HG02588 (cell line): ENCODE data around the gene NEK8.

Source experiments
- ATAC-seq: cut with Tn5 transposase; IDR thresholded peaks from one replicate; pipeline ENCODE4 v1.9.1; 2021; ENCODE audit warnings: mild to moderate bottlenecking, moderate library complexity; ENCODE audit not compliant: unreplicated experiment

Gene NEK8

DNA sequence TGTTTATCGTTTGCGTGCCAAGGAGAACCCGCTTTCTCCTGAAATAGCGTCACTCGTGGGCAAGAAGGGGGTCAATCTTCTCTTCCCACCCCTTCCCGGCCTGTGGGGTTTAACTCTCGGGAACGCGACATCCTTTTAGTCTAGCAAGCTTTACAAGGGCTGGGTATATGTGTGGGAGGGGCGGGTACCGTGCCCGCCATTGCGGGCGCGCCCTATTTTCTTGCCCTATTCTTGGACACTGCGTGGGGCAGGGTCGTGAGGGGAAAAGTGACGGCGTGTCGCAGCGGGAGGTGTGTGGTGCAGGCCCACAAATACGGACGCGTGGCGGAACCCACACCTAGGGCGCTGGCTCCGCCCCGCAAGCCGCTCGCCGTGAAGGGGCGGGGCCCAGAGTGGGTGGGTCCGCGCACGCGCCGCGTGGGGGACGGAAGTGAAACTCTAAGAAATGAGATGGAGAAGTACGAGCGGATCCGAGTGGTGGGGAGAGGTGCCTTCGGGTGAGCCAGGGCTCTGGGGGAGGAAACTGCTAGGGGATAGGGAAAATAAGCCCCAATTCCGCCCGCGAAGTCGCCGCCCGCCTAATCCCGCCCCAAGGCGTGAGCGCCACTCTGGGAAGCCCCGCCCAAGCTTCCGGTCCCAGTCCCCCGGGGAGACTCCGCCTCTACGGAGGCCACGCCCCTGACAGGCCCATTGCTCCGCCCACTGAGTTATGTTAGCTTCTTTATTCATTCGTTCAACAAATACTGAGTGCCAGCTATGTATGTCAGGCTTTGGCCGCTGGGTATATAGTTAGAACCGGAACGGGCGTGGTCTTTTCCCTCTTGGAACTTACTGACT is at the start of gene NEK8:
NEK8 (plus strand) TSS at position 425 of the 837 bp plus-strand sequence; CDS start at position 451, 26 bp downstream.
- peak; percentile 41 for ATAC-seq

DNA sequence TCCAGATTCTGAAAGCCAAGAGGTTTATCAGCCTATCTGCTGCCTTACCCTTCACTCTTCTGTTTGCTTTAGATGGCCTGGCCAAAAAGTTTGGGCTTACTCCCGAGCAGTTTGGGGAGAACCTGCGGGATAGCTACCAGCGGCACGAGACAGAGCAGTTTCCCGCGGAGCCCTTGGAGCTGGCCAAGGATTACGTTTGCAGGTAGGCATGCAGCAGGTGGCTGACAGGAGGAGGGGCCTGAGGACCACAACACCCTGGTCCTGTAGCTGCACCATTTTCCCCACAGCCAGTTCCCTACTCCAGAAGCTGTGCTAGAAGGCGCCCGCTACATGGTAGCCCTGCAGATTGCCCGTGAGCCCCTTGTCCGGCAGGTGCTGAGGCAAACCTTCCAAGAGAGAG is 45.9 kb upstream of the NEK8 start:
- ATAC-seq = no peak

DNA sequence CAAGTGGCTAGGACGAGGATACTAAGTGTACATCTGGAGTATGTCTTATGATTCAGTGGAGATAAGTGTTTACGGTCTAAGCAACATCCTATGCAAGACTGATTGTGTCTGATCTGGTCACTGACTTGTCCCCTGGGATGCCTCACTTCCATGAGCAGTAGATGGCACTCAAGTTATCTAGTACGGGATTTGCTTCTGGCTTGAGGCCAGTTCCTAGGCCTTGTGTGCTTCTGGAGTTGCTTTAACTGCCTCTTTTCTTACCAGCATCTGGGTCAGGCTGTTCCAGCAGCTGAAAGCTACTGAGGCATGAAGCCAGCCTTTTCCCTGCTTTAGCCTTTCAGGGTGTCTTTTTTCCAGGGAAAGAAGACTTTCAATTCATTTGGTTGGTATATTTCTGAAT is 43.6 kb upstream of the NEK8 start:
- ATAC-seq = no peak

DNA sequence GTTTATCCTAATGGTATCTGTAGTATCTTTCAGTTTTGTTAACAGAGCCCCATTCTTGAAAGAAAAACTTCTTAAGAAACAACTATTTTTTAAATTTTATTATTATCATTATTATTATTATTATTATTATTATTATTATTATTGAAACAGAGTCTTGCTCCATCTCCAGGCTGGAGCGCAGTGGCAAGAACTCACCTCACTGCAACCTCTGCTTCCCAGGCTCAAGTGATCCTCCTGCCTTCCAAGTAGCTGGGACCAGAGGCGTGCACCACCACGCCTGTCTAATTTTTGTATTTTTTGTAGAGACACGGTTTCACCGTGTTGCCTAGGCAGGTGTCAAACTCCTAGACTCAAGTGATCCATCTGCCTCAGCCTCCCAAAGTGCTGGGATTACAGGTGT is 43.2 kb upstream of the NEK8 start:
- no peak for ATAC-seq

DNA sequence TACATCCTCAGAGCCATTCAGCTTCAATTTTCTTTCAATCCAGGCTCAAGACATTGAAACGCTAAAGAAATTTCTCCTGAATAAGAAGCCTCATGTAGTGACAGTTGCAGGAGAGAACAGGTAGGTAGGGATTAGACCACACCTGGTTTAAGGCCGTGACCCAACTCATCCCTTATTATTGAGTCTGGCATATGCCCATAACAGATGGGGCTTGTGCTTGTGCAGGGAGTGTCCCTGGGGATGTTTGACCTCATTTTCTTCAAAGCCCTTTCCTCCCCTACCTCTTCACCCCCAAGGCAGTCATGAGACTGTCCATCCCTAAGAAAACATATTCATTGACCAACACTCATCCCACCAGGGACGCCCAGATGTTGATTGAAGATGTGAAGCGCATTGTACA is 42.3 kb upstream of the NEK8 start:
- no peak for ATAC-seq

DNA sequence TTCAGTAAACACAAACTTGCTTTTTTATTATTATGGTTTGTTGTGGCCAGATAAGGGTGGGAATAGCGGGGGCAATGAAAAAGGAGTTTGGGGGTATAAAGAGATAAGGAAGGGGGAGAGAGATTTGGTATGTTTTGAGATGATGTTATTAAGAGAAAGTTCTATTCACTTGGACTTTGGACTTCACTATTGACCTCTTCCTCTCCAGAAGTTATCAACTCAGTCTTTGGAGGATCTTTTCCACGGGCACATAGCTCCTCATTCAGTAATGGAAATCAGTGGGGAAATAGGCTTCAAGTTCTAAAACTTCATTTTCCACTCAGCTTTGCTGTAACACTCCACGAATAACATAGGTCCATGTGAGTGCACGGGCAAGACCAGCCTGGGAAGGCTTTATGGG is 40.1 kb upstream of the NEK8 start:
- no peak for ATAC-seq

DNA sequence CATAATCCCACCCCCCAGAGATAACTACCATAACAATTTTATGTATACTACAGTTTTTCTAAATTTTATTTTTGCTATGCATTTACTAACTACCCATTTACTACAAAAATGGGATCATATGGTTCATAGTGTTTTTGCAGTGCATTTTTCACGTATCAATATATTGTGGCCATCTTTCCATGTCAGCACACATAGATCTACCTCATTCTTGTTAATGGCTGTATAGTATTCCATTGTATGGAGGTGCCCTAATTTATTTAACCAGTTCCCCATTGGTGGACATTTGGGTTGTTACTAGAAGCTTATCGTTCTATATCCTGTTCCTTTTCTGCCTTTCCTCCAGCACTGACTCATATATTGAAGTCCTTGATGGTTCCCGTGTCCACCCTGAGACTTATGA is 39.6 kb upstream of the NEK8 start:
- ATAC-seq = no peak

DNA sequence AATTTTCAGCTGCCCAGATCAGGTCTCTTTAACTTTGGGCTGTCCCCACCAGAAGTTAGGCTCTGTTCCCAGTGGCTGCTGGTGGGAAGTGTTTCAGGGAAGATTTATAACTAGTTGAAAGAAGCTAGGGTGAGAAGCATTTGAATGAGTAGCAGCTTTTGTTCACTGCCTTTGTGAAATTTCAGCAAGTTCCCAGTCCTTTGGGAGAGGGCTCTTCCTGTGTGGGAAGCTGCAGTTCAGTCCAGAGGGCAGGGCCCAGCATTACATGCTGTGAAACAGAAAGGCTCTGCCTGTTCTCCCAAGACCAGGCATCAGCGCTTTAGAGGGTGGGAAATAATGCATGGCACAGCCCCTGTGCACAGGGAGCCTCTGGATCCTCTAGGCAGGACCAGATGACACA is 34.7 kb upstream of the NEK8 start:
- no peak for ATAC-seq

DNA sequence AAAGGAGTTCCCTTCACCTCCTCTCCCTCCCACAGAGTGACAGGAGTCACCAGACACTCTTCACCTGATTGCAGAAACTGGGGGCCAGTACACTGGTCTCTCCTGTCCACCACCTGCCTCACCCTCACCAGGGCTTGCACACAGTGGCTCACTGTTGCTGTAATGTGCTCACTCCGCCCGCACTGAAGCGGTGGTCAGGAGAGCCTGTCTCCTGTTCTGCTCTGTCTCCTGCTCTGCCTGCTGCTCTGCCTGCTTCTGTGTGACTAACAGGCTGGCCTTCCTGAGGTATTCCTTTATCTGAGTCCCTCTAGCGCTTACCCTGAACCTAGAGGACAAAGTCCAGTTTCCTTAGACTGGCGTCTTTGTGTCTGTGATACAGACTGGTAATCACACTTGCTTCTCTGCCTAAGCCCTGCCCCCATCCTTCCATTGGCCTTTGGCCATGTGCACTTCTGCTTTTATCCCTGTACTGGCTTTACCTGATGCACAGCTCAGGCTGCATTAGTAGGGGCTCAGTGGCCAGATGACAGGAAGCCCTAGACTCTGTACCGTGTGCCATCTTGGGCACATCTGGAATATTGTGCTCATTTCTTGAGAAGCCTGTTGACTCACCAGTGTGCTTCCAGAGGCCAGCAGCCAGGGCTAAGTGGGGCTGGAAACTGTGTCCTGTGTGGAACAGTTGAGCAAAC is 30.2 kb upstream of the NEK8 start:
- ATAC-seq = no peak

DNA sequence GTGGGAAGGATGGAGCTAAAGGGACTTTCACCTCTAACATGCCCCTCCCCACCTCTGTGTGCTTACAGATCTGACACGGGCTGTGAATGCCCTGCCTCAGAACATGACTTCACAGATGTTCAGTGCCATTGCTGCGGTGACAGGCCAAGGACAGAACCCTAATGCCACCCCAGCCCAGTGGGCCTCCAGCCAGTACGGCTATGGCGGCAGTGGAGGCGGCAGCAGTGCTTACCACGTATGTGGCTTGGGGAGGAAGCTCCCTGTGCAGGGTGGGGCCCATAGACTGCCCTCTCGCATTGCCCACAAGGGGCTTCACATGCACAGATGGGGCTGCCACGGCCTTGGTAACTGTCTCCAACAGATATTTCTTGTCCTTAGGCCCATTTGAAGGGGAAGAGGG is 28.3 kb upstream of the NEK8 start:
- ATAC-seq = no peak

DNA sequence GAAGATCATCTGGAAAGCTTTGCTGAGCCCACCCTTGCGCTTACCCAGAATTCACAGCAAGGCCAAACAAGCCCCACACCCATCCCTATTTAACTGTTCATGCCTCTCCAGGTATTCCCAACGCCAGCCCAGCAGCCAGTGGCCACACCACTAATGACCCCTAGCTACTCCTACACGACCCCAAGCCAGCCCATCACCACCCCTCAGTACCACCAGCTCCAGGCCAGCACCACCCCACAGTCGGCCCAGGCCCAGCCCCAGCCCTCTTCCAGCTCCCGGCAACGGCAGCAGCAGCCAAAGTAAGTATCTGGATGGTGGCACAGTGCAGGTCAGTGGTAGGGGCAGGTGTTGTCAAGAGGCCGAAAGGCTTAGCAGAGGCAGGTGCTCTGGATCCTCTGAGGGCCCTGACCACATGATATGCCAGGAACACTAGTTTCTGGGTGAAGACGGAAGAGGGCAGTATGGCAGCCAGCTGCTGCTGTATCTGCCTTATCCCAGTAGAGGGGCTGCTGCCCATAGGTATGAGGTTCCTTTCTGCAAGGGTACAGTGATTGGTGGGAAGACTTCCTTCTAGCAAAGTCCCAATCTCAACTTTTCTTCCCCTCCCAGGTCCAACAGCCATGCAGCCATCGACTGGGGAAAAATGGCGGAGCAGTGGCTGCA is 27.6 kb upstream of the NEK8 start:
- no peak for ATAC-seq

DNA sequence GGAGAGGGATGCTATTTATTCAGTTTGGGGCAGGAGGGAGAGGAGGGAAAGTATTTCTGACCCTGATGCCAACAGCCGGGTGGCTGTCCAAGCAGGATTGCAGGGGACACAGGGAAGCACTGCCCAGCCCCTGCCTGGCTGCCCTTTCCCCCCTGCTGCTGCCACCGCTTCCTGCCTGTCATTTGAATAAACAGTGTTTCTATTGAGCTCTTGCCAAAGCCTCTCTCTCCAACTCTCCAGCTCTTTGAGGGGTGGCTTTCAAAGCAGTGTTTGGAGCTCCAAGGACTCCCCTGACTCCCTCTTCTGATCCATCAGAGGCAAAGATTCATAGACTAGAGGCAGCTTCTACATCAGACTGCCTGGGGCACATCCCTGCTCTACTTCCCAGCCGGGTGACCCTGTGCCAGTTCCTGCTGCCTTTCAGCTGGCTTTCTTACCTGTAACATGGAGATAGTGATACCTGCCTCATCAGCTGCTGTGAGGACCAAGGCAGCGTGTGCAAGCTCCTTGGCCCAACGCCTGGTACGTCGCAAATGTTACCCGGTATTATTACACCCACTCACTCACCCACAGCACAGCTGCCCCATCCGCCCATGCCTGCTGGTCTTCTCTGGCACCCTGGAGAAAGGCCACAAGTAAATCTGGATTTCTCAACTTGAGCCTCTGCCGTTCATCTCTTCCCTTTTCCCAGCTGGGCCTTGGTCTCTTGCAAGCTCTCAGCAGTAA is 26.4 kb upstream of the NEK8 start:
- ATAC-seq = no peak

DNA sequence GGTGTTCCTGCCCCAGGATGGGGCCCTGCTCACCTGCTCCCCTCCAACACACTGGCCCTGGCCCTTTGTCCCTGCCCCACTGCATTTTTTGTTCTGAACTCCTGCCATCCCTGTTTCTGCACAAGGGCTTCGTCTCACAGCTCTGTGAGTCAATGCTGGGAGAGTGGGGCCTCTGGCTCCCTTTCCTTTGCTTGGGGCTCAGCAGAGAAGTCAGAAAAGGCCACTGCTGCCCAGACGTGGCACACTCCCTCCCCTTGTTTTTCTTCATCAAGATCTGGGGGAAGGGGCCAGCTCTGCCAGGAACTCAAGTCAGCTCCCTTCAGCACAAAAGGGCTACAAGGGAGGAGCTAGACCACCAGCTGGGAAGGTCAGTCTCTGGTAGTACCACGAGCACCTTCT is 25.8 kb upstream of the NEK8 start:
- ATAC-seq = no peak

DNA sequence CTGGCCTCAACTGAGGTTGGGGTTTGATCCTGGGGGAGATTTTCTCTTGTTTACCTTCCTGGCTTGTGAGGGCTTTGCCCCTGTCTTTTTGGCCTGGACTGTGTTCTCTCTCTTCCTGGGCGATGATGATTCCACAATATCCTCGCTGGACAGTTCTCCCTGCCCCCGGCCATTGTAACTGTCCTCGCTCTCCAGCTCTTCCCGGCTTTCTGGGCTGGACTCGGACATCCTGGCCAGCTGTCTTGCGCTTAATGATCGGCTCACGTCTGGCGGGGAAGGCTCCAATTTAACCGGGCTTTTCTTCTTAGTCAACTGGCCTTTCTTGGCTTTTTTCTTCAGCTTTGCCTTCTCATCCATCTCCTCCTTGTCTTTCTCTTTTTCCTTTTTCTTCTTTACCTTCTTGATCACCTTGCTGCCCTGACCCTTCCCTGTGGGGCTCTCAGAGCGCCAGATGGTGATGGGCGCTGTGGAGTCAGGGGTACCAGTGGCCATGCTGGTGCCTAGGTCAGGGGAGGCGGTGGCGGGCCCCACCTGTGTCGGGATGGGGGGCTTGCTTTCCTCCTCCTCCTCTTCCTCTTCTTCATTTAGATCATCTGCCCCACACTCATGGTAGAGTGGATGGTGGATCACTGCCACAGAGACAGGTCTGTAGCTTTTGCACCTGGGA is 24.9 kb upstream of the NEK8 start:
- ATAC-seq = no peak

DNA sequence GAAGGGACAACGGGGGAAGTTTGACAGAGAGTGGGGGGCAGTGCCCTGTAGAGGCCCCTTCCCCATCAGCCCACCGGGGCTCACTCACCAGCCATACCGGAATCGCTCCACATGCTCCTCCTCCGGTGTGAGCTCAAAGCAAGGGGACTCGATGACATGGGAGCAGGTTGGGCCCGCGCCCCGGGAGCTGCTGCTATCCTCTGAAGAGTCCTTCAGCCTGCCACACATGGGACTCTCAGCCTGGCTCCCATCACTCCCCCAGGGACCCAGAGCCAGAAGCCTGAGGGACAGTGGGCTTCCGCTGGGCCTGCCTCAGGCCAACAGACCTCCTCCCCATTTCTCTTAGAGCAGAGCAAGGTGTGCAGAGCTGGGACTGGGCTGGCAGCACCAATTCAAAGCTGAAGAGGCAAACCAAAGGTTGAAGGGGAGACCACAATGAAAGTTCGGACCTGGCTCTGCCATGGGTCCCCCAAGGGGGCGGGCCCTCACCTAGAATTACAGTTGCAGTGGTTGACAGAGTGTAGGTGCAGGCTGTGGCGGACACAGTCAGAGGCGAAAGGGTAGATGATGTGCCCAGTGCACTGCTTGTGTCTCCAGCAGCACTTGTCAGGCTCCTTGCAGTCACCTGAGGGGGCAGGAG is 24.2 kb upstream of the NEK8 start:
- ATAC-seq = no peak

DNA sequence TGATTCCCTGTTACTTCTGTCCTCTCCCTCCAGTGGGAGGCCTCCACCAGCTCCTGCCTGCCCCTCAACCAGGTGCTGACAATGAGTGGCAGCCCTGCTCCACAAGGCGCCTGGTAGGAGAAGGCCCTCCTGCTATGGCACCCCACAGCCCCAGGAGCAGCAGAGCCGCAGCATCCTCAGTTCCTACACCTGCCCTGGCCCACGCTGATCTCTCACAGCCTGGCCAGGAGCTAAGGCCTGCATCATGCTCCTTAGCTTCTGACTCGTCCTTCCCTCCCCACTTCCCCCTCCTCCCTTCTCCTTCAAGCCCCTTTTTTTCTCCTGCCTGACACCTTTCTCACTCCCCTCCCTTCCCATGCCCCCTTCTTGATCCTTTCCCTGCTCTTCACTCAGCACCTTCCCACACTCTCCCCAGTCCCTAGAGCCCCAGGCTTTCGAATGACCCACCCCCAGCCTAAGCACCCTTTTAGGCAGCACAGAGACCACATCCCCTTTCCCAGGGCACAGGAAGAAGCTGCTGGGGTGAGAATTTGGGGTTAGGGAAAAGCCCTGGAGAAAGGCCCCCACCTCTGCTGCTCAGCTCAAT is 23.4 kb upstream of the NEK8 start:
- ATAC-seq = no peak

DNA sequence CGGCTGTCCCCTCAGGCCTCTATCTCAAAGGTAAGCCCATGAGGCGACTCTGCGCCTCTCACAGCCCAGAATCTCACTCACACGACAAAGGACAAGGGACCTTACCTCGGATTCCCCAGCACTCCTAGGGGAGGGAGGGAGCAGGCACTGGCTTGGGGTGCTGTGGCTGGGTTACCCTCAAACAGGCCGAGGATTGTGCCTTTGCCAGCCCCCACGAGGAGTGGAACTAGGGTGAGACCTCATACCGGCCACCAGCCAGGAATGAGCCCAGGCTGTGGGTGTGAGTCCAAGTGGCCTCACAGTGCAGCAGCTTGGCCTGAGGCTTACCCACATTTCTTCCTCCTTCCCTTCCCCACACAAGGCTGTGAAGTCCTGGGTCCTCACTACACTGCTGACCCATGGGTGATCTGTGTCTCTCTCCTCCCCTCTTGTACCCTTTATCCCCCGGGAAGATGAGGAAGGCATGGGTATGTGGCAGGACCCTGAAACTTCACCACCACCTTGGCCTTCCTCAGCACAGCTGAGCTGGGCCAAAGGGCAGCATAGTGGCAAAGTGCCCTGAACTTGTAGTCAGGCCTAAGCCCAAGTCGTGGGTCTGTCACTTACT is 22.8 kb upstream of the NEK8 start:
- no peak for ATAC-seq

DNA sequence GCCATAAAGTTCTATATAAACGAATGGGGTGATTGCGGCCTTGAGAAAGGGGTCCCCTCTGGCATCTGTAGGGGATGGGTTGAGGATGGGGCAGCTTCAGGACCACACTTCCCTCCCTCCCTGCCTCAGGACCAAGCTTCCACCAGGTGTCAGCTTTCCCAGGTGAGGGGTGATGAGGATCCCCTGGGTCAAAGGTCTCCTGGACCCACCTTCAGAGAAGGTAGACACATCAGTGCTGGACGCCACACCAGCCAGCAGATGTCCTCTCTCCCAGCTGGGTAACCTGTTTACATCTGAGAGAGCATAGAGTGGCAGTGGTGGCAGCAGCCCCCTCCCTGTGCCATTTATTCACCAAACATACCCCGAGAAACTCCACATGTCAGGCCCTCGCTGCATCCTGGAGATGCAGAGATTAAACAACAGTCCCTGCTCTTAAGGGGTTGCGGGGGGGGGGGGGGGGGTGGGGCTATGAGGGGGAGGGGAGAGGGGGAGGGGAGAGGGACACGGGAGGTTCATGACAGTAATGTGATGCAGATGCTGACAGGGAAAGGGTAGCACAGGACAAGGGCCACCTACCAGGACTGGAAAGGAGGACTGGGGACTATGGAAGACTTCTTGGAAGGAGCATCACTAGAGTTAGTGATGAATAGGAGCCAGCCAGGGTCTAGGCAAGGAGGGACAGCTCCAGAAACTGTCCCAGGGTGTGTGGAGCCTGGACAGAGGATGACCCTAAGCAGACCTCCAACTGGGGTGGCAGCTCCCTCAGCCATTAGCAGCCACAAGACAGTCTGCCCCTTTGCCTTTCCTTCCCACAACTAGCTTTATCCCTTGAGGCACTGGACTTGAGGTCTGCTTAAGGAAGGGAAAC is 21.9 kb upstream of the NEK8 start:
- ATAC-seq = no peak

DNA sequence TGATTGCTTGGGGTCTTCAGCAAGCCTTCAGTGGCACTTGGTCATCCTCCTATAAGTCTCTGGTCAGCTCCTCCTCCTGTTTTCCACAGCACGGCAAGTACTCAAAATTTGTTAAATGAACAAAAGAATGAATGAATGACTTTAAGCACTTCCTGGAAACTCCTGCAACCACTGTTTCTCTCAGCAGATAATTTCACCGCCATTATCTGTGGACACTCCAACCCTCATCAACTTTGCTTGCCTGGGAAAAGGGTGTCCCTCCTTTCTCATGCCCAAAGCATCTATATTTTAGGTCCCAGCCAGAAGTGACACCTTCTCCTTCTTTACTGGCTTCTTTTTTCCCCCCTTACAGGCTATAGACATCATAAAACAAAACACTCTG is 21.3 kb upstream of the NEK8 start:
- ATAC-seq = no peak
